HepG2 (cell line): Measurements from ENCODE around the gene RING1. TPM values are rescaled to one million over a fixed set of nuclear protein-coding genes. Genes with fewer than 3 reads are reported as not detected.

Source experiments
- AHR ChIP-seq: IDR thresholded peaks from 2 replicates; pipeline ENCODE4 v1.6.1; 2018; ENCODE audit warnings: missing genetic modification reagents, missing compliant biosample characterization
- ATF1 ChIP-seq: IDR thresholded peaks from 2 replicates; pipeline ENCODE4 v1.6.1; 2016; ENCODE audit warnings: mild to moderate bottlenecking, control low read depth
- HNF1B ChIP-seq: sonication (generic); formaldehyde crosslinking; IDR thresholded peaks from 2 replicates; pipeline ENCODE4 v1.5.1; 2020; ENCODE audit warnings: mild to moderate bottlenecking, moderate library complexity, missing genetic modification reagents
- POLR2AphosphoS2 ChIP-seq: IDR thresholded peaks from 2 replicates; pipeline ENCODE4 v1.6.1; 2011; ENCODE audit warnings: low read depth, low read length, improper control_type of control experiment
- TBX2 ChIP-seq: sonication (generic); formaldehyde crosslinking; IDR thresholded peaks from 2 replicates; pipeline ENCODE4 v1.5.0; 2020; ENCODE audit warnings: missing genetic modification reagents, mild to moderate bottlenecking, borderline replicate concordance
- ZNF550 ChIP-seq: sonication (generic); formaldehyde crosslinking; IDR thresholded peaks from 2 replicates; pipeline ENCODE4 v1.4.0; 2020; ENCODE audit warnings: mild to moderate bottlenecking, missing genetic modification reagents, borderline replicate concordance
- ZNF574 ChIP-seq: sonication (generic); formaldehyde crosslinking; IDR thresholded peaks from 2 replicates; pipeline ENCODE4 v1.4.0; 2020; ENCODE audit warnings: missing genetic modification reagents
- ZNF589 ChIP-seq: sonication (generic); formaldehyde crosslinking; conservative IDR thresholded peaks from 2 replicates; pipeline ENCODE4 v1.8.0; 2022; ENCODE audit warnings: mild to moderate bottlenecking, moderate library complexity, missing genetic modification reagents
- ZNF709 ChIP-seq: sonication (generic); formaldehyde crosslinking; IDR thresholded peaks from 2 replicates; pipeline ENCODE4 v1.5.0; 2020; ENCODE audit warnings: mild to moderate bottlenecking, missing genetic modification reagents
- ZNF768 ChIP-seq: sonication (generic); formaldehyde crosslinking; IDR thresholded peaks from 2 replicates; pipeline ENCODE4 v1.4.0; 2020; ENCODE audit warnings: missing genetic modification reagents
- ZNF792 ChIP-seq: IDR thresholded peaks from 2 replicates; pipeline ENCODE4 v1.6.1; 2016
- polyA plus RNA-seq, 8 experiments: library from polyadenylated mRNA; depleted of rRNA in 3 of 8; stranded (reverse) in 7 of 8; unstranded in 1 of 8; fragments of >200 nt; fragmentation: Illumina TruSeq in 4 of 8; extraction: Trizol in 4 of 8; gene quantifications; 2 replicates each; pipeline versions ENCODE4 v1.2.1 to v1.2.3, GENCODE V29; 2011 to 2016; ENCODE audit warnings: low read depth in 4 of 8, missing spikeins in 1 of 8, mixed read lengths in 1 of 8; ENCODE audit not compliant: insufficient read depth in 1 of 8
- total RNA-seq, 5 experiments: library from RNA; depleted of rRNA; stranded (reverse); fragments of >200 nt; fragmentation: Illumina TruSeq; extraction: Trizol; gene quantifications; 2 replicates each; pipeline ENCODE4 v1.2.3, GENCODE V29; 2016; ENCODE audit warnings: low read depth in 1 of 5
- TF ChIP-seq, protein P1 (sequence below): sonication (generic); formaldehyde crosslinking; IDR thresholded peaks from 2 replicates; pipeline ENCODE4 v1.9.0; 2021; ENCODE audit warnings: mild to moderate bottlenecking, missing genetic modification reagents

Gene RING1
- total and polyA plus RNA-seq, 2 of the 13 experiments (the other 11 are each of a cell fraction or from before 2014, with no cell fraction given): 23.9 to 33.6 TPM

DNA sequence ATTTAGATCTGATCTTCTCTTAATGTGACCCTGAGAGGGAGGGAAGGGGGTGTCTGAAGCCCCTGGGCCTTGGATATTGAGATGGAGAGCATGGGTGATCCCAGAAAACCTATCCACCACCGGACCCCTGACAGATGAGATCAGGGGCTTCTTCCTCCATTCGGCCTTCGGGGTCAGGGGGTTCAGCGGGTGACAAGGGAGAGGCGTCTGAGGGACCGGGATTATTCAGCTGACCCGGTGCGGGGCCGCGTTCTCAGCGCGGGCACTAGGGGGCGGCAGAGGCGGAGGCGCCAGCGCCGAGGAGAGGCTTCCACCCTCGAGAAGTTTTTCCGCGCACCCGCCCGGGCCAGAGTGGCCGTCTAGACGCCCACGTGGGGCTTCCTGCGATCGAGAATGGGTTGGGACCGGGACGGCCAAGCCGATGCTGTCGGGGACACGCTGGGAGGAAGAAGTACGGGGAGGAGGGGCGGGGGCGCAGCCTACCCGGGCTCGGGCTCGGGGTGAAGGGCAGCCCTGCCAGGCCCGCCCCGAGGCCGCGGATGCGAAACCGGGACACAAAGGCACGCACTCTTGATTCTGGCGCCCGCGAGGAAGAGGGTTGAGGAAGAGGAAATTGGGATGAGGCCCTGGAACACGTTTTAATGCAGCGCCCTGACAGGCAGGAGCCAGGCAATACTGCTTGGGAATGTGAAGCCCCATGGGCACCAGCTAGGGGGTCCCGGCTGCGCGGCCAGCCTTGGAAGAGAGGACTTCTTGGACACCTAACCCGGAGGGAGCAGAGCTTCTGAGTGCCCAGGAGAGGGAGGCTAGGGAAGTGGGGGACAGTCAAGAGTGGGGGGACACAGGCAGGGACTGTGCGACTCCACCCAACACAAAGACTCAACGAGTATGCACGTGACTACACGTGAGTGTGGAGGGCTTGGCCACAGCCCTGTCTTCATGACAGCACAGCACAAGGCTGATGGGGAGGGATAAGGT lies 46.7 kb upstream of the RING1 start (continued):
- TF ChIP-seq ZNF574 (peak; percentile 78), HNF1B (CRISPR knock-in tag) (peak; percentile 11; the same call in 1 of the 2 replicates), TBX2 (CRISPR knock-in tag) (no peak), ZNF768 (CRISPR knock-in tag) (peak; percentile 30; the same call in 1 of the 2 replicates), POLR2AphosphoS2 (no peak), ZNF709 (peak; percentile 68; the same call in 1 of the 2 replicates), ATF1 (CRISPR knock-in tag) (no peak), AHR (no peak), ZNF550 (no peak), ZNF589 (CRISPR knock-in tag) (no peak), ZNF792 (CRISPR knock-in tag) (no peak; the same call in 1 of the 2 replicates)
- TF ChIP-seq, protein P1, sequence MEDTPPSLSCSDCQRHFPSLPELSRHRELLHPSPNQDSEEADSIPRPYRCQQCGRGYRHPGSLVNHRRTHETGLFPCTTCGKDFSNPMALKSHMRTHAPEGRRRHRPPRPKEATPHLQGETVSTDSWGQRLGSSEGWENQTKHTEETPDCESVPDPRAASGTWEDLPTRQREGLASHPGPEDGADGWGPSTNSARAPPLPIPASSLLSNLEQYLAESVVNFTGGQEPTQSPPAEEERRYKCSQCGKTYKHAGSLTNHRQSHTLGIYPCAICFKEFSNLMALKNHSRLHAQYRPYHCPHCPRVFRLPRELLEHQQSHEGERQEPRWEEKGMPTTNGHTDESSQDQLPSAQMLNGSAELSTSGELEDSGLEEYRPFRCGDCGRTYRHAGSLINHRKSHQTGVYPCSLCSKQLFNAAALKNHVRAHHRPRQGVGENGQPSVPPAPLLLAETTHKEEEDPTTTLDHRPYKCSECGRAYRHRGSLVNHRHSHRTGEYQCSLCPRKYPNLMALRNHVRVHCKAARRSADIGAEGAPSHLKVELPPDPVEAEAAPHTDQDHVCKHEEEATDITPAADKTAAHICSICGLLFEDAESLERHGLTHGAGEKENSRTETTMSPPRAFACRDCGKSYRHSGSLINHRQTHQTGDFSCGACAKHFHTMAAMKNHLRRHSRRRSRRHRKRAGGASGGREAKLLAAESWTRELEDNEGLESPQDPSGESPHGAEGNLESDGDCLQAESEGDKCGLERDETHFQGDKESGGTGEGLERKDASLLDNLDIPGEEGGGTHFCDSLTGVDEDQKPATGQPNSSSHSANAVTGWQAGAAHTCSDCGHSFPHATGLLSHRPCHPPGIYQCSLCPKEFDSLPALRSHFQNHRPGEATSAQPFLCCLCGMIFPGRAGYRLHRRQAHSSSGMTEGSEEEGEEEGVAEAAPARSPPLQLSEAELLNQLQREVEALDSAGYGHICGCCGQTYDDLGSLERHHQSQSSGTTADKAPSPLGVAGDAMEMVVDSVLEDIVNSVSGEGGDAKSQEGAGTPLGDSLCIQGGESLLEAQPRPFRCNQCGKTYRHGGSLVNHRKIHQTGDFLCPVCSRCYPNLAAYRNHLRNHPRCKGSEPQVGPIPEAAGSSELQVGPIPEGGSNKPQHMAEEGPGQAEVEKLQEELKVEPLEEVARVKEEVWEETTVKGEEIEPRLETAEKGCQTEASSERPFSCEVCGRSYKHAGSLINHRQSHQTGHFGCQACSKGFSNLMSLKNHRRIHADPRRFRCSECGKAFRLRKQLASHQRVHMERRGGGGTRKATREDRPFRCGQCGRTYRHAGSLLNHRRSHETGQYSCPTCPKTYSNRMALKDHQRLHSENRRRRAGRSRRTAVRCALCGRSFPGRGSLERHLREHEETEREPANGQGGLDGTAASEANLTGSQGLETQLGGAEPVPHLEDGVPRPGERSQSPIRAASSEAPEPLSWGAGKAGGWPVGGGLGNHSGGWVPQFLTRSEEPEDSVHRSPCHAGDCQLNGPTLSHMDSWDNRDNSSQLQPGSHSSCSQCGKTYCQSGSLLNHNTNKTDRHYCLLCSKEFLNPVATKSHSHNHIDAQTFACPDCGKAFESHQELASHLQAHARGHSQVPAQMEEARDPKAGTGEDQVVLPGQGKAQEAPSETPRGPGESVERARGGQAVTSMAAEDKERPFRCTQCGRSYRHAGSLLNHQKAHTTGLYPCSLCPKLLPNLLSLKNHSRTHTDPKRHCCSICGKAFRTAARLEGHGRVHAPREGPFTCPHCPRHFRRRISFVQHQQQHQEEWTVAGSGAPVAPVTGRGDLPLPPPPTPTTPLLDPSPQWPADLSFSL (CRISPR knock-in tag): peak; percentile 54; the same call in 1 of the 2 replicates
